ENCODE results near the gene CLEC4E.
"Not testable (repeated sequence)": the region's sequence is repeated elsewhere in the genome, so short reads cannot be mapped to it uniquely, and the experiment has no call there.

Gene CLEC4E, protein sequence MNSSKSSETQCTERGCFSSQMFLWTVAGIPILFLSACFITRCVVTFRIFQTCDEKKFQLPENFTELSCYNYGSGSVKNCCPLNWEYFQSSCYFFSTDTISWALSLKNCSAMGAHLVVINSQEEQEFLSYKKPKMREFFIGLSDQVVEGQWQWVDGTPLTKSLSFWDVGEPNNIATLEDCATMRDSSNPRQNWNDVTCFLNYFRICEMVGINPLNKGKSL

GRCh38 chr12:8540831-8541230, at the start of gene CLEC4E:
Gene CLEC4E, minus strand, starts transcription at chr12:8540905. Its CDS starts 108 bp downstream, at chr12:8540797.
- DNase-seq = not testable (repeated sequence)

DNA sequence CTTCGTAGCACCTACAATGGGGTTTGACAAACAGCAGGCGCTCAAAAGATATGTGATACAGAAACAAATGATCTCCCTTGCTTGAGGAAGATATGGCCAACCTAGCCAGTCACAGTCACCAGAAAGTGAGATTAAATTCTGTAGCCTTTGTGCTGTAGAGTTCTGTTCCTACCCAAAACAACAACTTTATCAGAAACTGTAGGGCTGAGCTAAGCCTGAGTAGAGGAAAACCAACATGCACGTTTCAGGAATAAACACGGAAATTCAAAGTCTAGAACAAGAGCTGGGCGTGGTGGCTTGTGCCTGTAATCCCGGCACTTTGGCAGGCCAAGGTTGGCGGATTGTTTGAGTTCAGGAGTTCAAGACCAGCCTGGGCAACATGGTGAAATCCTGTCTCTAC, 49.0 kb upstream of the CLEC4E start:
- DNase-seq = no peak

- not testable (repeated sequence) for DNase-seq
Measured at GRCh38 chr12:8584478-8584877, 43.8 kb upstream of the CLEC4E start.

GRCh38 chr12:8584004-8584403, 43.3 kb upstream of the CLEC4E start:
- no peak for DNase-seq

GRCh38 chr12:8581098-8581784, 40.5 kb upstream of the CLEC4E start:
- no peak for DNase-seq

DNA sequence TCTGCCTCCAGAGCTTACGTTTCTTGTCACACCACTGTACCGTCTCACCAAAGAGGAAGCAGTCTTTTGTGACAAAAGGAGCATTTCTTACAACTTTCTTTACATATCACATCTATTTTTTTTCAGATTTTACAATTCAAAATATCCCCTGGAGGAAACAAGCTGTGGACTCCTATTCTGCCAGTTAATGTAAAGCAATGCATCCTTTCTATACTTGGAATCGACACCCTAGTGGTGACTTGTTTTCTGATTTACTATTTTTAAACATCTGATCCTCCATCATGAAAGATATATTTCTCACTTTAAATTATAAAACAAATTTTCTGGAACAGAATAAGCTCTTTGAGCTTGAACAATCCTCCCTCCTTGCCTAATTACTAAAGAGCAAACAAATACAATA, 37.2 kb upstream of the CLEC4E start:
- no peak for DNase-seq

DNA sequence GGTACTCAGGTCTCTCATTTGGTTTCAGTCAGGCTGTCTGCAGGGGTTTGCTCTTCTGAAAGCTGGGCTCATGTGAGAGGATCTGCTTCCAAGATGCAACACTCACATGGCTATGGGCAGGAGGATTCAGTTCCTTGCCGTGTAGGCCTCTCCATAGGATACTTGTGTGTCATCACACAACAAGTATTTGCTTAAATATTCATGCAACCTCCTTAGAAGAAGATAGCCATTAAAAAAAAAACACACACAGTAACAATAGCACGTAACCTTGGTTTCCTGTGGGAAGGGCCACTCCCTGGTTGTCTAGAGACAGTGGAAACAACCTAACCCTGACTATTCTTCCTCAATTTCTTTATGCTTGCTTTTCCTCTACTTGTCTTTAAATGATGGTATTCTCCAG, 31.8 kb upstream of the CLEC4E start:
- DNase-seq = no peak

GRCh38 chr12:8566525-8566924, 25.8 kb upstream of the CLEC4E start:
- DNase-seq = no peak

DNA sequence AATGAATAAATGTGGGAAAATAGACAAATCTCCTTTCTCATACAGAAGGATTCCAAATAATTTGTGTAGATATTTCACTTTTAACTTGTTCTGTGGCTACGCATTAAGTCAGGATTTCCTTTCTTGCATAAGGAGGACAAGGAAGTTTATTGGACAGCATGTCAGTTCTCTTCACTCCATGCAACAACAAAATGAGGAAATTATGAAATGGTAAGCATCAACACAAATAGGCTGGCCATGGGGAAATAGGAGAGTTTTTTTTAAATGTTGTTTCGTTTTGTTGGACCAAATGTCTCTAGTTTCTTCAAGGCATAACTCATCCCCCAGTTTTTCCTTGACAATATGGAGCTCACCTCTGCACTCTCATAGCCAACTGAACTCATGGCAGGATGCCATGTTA, 25.3 kb upstream of the CLEC4E start:
- not testable (repeated sequence) for DNase-seq

DNA sequence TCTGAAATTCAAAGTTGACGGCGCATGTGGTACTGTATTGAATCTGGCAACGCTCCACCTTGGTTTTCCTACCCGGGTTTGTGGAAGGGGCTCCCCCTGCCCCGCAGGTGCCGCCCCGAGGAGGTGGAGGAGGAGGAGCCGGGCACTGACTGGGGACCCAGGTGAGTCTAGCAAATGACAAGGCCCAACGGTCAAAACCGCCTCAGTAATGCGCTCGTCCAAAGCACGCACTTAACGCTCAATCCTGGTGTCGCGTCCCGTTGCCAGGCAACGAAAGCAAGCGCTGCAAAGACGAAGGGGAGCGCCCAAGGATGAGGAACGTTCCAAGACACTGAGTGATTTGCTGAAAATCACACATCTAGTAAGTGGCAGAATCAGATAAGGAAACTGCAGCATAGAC, 24.0 kb upstream of the CLEC4E start:
- no peak for DNase-seq

GRCh38 chr12:8563356-8563755, 22.7 kb upstream of the CLEC4E start:
- no peak for DNase-seq

DNA sequence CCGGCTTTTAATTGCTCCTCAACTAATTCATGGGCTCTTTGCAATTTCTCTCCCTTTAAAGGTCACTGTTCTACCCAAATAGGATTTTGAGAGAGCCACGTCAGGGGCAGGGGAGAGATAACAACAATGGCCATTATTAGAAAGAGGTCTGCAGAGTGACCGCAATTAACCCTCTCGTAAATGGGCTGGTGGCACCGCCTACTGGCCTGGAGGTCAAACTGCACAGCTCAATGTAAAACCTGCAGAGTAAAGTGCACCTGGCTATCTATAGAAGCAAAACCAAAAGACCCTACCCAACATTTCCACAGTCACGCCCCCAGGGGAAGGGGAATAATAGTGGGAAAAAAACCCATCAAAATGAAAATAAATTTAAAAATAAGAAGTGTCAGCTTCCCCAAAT, 21.6 kb upstream of the CLEC4E start:
- DNase-seq = no peak

- no peak for DNase-seq
Measured at GRCh38 chr12:8561011-8561410, 20.3 kb upstream of the CLEC4E start.

DNA sequence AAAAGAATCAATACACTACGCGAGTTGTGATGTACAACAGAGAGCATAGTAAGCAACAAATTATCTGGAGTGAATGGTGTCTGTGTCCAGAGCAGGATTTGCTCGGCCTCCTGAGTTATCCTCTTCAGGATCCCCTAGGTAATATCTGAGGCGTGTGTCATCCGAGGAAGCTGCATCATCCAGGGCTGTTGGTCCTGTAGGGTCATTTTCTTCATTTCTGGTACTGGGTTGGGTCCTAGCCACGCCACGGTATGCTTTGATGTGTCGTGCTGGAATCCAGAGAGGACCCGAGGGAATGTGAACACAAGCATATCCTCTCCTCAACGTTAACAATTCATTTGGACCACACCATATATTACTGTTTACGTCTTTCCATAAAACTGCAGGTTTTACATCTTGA, 19.0 kb upstream of the CLEC4E start:
- no peak for DNase-seq

- DNase-seq = no peak
Measured at GRCh38 chr12:8556531-8557097, 15.9 kb upstream of the CLEC4E start.

- no peak for DNase-seq
Measured at GRCh38 chr12:8554451-8555195, 13.9 kb upstream of the CLEC4E start.

GRCh38 chr12:8553088-8553627, 12.5 kb upstream of the CLEC4E start:
- DNase-seq = no peak

- DNase-seq = no peak
Measured at GRCh38 chr12:8549381-8549780, 8.7 kb upstream of the CLEC4E start.

DNA sequence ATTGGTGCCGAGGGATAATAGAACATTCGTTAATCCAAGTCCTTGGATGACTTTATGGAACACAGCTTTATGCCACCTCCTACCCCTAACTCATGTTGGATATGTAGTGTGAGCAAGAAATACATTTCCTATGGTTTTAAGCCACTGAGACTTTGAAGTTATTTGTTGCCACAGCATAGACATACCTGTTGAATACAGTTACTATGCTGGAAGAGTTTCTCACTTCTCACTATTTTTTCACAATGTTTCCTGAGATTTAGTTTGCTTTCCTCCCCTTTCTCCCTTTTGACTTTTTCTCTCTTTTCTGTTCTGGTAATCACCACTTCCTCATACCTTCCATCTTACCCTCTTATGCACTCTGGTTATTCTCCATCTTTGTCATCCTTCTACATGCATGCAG, 7.5 kb upstream of the CLEC4E start:
- DNase-seq = no peak

GRCh38 chr12:8547645-8548044, 6.9 kb upstream of the CLEC4E start:
- no peak for DNase-seq

DNA sequence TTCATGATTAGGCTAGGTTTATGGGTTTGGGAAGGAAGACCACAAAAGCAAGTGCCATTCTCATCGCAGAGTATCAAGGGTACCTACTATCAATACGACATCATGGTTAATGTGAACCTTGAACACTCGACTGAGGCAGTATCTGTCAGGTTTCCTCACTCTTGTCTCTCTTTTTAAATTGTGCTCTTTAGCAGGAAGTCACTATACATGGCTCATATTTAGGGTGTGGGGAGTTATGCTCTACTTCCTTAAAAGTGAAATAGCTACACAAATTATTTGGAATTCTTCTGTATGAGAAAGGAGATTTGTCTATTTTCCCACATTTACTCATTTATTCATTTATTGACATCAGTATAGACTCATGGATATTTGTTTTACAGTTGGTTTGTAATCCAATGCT, 5.9 kb upstream of the CLEC4E start:
- DNase-seq = no peak

DNA sequence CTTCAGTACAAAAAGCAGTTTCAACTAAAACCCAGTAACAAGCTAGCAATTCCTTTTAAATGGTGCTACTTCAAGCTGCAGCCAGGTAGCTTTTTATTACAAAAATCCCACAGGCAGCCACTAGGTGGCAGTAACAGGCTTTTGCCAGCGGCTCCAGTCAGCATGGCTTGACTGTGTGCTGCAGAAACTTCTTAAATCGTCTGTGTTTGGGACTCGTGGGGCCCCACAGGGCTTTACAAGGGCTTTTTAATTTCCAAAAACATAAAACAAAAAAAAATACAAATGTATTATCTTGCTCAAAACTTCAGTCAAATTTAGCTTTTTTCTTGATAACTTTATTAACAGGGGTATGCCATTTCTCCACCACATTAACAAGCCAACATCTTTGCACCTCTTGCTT, 3.6 kb upstream of the CLEC4E start:
- peak in 1 of 2 experiments; percentile 6 for DNase-seq

DNA sequence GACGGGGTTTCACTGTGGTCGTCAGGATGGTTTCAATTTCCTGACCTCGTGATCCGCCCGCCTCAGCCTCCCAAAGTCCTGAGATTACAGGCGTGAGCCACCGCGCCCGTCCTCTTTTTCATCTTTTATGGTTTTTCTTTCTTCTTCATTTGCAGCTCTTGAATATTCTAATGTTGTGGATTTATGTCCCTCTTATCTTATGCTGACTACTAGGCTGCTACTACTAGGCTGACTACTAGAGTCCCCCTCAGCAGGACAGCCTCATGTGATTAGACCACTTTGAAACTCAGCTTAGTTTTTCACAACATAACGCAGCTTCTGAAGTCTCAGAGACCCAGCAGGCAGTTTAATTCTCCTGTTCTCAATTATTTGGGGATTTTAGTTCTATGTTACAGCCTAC, 857 bp upstream of the CLEC4E start:
- no peak for DNase-seq
